Activated CD8-positive, alpha-beta memory T cell treated with anti-CD3 and anti-CD28 coated beads for 24 hours (primary cell): ENCODE data around the gene ABCF3.

Experiments
- DNase-seq: peaks from one replicate; pipeline ENCODE4 v3.0.0-alpha.2; 2020

Gene ABCF3

DNA sequence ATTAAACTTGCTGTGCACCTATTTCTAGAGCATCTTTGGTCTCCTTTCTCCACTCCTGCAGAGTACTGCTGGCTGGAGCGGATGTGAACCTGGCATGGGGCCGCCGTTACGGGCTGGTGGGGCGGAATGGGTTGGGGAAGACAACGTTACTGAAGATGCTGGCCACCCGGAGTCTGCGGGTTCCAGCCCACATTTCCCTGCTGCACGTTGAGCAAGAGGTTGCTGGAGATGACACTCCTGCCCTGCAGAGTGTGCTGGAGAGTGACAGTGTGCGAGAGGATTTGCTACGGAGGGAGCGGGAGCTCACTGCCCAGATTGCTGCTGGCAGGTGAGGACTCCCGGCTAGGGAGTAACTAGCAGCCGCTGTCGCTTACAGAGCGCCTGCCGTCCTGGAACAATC, 2.1 kb downstream of the ABCF3 start:
- DNase-seq = no peak

DNA sequence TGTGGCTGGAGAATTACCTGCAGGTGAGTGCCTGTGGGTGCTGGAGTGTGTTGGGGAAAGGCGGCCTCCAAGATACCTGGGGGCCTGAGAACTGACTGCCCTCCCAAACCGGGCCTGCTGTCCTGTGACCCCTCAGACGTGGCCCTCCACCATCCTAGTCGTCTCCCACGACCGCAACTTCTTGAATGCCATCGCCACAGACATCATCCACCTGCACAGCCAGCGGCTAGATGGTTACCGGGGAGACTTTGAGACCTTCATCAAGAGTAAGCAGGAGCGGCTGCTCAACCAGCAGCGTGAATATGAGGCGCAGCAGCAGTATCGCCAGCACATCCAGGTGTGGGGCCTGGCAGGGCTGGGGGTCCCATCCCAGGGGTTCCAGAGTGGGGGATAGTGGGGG, 3.4 kb downstream of the ABCF3 start:
- no peak for DNase-seq

DNA sequence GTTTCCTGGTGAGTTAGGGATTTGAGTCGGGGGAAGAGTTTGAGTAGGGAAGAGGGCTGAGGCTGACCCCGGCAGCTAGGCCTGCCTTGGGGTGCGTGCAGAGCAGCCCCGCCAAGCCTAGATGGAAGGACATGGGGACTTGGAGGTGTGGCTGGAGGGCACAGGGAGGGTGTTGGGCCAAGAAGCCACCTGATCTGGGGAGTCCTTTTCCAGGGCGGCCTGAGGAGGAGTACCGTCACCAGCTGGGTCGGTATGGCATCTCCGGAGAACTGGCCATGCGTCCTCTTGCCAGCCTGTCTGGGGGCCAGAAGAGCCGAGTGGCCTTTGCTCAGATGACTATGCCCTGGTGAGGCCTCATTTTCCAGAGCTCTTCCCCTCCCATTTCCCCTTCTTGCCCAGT, 6.9 kb downstream of the ABCF3 start:
- no peak for DNase-seq

DNA sequence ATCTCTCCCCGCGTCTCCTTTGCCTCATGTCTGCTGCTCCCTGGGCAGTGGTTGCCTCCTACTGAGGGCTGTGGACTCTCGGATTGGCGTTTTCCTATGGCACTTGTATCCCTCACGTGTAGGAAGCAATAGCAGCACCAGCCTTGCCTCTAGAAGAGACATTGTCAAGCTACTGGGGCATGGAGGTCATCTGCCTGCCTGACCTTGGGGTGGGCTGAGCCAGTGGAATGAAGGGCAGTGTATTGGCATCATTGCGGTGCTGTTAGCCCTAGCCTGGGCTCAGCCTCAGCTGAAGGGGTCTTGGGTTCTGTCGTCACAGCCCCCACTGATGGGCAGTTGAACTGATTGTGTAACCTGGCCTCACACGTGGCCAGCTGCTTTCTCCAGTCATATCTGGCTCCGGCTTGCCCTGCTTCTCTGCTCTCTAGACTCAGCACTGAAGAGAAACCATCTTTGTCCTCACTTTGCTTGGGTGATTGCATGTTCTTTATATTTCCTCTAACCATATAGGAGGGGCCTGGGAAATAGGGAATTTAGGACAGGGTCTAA, 8.1 kb downstream of the ABCF3 start:
- no peak for DNase-seq

DNA sequence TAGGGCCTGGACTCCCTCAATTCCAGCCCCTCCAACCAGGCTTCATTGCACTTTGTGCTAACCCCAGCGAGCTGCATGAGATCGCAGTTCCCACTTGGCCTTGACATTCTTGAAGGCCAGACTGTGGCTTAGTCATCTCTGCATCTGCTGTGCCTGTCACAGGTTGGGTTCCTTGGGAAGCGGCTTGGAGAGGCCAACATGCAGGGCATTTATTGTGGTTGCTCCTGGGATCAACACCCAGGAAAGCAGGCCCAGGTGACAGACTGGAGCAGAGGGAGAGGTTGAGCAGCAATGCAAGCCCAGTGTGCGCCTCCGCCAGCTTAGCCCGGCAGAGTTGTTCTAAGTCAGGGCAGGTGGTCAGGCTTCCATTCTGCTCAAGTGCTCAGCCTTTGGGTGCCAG, 10.5 kb downstream of the ABCF3 start:
- no peak for DNase-seq

DNA sequence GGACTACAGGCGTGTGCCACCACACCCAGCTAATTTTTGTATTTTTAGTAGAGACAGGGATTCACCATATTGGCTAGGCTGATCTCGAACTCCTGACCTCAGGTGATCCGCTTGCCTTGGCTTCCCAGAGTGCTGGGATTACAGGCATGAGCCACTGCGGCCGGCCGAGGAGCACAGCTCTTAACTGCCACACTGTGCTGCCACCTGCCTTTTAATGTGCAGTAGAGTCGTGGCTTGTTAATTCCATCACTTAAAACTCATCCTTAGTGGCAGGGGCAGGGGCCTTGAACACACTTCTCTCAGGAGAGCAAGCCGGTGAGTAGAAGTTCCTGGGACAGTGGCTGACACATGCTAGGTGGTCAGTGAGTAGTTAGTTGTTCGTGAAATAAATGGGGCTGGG, 12.5 kb downstream of the ABCF3 start:
- no peak for DNase-seq

DNA sequence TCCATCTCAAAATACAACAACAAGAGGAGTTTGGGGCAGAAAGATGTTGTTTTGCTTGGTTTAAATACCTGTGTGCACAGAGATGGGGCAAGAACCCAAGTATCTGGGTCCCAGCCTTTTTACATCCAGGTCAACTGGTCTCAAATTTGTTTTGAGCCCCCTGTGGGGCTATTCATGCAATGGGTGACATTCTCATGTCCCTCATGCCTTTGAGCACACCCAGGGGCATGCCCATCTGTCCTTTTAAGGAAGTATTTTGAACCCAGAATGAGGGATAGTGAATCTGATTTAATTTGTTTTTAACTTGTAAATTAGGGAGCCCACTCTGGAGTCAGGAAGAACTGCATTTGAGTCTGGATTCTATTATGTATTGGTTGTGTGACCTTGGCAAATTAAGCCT, 14.8 kb downstream of the ABCF3 start:
- no peak for DNase-seq

DNA sequence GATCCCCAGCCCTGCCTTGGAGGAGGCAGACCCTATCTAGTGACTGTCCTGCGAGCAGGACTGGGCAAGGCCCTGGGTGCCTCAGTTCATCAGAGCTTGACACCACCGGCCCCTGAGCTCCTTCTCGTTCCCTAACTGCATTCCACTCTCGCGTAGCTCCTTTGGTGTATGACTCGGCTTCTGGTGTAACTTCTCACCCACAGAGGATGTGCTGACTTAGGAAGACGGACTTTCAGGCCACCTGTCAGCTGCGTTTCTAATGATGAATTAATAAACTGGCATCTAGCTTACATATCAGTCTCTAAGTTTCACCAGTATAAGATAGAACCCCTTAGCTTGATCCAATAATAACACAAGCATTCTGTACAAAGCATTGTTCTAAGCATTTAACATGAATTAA, 17.5 kb downstream of the ABCF3 start:
- DNase-seq = no peak

DNA sequence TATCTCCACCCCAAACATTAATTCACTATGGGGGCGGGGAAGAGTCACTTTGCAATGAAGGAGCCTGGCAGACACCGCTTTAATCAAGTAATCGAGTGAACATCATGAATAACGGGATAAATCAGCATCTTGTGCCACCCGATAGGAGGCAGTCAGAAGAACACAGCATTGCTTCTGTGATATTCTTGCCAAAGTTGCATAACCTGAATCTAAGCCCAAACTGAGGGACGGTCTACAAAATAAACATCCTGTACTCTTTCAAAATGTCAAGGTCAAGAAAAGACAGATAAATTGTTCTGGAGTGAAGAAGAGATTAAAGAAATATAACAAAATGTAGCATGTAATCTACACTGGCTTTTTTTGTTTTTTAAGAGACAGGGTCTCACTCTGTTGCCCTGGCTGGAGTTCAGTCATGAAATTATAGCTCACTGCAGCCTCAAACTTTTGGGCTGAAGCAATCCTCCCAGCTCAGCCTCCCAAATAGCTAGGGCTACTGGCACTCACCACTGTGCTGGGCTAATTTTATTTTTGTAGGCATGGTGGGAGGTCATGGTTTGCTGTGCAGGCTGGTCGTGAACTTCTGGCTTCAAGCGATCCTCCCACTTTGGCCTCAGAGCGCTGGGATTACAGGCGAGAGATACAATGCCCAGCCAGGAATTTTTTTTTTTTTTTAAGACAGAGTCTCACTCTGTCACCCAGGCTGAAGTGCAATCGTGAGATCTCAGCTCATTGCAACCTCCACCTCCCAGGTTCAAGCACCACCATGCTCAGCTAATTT, 23.3 kb downstream of the ABCF3 start:
- DNase-seq = no peak

DNA sequence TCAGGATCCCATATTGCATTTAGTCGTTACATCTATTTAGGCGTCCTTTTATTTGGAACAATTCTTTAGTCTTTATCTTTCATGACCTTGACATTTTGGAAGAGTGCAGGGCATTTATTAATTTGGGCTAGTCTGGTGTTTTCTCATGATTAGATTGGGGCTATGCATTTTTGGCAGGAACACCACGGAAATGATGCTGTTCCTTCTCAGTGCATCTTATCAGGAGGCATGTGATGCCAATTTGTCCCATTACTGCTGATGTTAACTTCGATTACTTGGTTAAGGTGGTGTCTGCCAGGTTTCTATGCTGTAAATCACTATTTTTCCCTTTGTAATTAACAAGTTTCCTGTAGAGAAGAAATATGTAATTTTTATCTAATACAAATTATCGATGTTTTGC, 25.3 kb downstream of the ABCF3 start:
- DNase-seq = no peak

DNA sequence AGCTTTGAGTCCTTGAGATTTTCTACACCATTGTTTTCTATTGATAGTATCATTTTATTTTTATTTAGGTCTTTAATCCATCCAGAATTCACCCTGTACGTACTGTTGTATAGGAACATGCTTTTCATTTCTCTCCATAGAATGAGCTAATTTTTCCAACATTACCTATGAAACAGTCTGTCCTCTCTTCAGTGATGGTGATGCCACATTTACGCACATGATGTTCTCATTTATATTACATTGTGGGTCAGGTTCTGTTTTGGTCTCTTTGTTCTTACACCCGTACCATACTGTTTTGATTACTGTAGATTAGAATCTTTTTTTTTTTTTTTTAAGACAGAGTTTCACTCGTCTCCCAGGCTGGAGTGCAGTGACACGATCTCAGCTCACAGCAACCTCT, 25.7 kb downstream of the ABCF3 start:
- DNase-seq = no peak

DNA sequence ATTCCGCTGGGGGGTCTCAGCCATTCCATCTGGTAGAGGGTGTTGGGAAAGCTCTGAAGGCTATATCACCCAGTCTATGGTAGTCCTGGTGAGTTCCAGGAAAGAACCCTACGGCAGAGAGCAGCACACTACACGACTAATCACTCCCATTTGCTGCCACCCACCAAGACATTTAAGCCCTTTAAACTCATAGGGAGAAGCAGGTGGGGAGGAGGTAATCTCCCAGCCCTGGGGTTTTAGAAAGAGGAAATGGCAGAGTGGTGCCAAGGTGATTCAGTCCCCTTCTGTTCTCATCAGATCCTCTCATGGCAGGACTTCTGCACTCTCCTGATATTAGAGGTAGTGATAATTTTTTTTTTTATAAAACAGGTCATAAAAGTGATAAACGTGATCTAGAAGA, 32.8 kb downstream of the ABCF3 start:
- DNase-seq = no peak

DNA sequence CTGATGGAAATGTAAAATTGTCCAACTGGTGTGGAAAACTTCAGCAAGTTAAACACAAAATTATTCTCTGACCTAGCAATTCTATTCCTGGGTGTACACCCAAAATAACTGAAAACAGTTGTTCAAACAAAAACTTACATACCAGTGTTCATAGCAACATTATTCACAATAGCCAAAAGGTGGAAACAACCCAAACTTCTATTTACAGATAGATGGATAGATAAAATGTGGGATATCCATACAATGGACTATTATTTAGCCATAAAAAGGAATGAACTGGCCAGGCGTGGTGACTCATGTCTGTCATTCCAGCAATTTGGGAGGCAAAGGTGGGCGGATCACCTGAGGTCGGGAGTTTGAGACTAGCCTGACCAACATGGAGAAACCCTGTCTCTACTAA, 36.5 kb downstream of the ABCF3 start:
- DNase-seq = no peak

DNA sequence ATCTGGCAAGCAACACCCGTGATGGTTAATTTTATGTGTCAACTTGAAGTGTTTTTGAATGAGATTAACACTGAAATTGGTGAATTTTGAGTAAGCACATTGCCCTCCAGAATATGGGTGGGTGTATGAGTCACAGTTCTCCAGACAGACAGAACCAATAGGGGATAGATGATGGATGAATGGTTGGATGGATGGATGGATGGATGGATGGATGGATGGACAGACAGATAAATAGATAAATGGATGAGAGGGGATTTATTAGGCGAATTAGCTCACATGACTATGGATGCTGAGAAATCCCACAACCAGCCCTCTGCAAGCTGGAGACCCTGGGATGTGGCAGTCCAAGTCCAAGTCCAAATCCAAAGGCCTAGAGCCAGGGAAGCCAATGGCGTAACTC, 37.9 kb downstream of the ABCF3 start:
- DNase-seq = no peak

DNA sequence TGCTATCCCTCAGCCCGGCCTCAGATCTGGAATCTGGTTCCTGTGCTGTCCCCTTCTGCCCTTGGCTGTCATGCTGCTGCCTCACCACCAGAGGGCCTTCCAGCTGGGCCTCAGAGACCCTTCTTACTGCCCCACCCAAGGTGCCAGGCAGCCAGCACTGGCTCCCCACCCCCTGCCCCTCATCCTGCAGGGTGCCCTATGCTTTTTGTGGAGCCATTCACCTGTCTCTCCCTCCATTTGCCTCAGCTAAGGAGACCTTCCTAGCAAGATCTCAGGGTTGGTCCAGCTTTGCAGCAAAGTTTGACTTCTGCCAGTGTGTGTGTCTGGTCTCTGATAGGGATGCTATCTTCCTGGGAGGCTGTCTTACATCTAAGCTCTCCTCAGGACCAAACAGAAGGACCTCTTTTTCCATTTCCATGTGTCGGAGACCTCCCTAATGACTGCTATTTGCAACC, 41.5 kb downstream of the ABCF3 start:
- DNase-seq = peak; percentile 81

DNA sequence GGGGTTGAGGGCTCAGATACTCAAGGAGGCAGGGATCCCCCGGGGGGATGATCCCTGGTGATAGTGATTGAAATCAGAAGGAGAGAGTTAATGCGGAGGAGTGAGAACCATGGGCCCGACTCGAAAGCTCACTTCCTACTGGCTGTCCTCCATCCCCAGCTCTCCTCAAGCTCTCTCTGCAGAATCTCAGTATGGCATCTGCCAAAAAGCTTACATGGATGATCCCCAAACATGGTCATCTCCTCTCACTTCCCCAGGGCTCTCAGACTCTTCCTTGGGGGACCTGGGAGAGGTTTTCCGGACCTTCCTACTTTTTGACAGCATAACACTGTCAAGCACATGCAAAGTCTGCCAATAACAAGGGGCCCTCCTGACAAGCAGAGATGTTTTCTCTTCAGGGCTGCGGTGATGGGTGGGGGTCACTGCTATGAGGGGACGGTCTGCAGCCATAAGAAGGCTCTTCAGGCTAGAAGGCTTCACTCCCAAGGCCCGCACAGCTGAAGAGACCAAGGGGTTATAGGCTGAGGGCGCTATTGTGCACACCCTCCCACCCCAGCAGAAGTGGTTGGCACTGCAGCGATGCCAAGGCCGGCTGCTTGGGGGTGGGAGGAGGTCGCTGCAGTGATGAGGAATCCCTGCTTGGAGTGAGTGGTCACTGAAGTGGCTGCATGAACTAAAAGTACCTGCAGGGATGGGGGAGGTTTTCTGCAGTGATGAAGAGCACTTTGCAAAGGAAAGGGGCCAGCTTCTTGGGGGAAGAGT, 42.6 kb downstream of the ABCF3 start:
- no peak for DNase-seq

DNA sequence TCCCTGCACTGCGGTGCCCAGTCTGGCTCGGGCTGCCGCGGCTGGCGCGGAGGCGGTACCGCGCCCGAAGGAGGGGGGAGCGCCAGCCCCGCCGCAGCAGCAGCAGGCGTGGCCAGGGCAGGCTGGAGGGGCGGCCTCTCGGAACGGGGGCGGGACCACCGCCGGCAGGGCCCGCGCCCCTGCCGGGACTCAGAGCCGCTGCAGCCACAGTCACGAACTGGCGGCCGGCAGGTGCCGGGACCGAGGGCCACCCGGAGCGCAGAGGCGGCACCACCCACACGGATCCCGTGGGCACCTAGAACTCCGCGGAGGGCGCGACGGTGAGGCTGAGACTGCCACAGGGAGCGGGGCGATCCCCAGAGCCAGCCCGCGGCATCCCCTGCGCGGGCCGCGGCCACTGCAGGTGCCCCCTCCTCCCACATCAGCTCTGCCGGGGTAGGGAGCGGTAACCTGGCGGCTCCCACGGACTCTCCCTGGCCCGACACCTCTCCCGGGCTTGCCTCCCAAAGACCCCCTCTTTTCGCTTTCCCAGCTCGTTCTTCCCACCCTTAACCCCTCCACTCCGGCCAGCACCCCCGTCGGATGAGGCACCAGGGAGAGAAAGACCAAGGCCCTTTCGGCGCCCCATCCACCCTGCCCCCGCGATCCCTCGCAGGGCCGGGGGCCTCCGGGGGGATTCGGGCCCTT, 43.5 kb downstream of the ABCF3 start, which contains the start of gene VWA5B2:
VWA5B2 (plus strand) TSS at position 192 of the 687 bp plus-strand sequence. CDS start 944 bp downstream, outside the sequence.
- peak; percentile 87 for DNase-seq

DNA sequence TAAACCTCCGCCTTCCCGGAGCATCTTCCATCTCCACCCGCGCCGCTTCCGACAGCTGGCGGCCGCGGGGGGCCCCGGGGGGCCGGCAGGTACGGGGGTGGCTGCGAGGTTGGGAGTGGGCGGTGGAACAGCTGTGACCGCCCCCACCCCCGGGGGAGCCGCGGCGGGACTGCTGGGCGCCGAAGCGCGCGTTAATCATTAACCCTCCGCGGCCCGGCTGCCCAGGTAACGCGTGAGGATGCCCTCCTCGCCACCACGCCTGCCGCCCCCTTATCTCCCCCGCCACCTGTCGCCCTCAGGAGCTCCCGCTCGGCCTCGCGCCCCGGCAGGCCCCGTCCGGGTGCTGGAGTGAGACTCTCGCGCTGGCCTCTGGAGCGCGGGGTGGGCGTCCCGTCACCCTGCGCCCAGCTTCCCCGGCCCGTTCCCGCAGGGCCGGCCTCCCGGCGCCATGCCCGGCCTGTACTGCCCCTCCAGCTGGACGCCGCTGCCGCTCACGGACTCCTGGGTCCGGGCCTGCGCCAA, 44.1 kb downstream of the ABCF3 start:
- DNase-seq = no peak

DNA sequence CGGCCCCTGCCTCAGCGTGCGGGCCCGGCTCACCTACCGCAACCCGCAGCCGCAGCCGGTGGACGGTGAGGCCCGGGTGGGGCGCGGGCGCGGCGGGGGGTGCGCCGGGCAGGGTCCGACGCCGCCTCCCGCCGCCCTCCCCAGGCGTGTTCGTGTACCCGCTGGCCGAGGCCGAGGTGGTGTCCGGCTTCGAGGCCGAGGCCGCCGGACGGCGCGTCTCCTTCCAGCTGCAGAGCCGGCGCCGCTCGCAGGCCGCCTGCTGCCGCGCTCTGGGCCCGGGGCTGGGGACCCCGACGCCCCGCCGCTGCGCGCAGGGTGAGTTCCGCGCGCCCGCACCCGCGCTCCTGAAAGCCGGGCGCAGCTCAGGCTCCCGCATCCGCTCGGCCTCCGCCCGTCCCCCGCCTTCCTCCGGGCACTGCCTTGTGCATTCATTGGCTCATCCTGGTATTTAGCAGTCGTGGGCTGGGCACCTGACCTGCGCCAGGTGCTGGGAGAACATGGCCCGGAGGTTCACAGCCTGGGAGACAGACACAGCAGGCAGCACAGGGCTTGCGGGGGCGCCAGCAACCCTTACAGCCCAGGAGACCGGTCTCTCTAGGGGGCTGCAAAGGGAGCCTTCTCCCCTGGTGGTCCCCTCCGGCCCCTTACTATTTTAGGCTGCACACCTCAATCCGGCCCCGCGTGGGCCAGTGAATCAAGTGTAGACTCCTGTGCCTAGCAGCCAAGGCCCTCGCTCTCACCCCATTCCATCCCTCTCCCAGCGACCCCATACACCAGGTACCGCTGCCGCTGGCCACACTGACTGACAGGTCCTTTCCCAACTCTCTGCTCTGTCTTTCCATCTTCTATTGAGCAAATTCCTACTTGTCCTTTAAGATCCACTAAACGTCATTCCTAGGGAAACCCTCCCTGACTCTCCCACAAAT, 44.9 kb downstream of the ABCF3 start:
- DNase-seq = no peak

DNA sequence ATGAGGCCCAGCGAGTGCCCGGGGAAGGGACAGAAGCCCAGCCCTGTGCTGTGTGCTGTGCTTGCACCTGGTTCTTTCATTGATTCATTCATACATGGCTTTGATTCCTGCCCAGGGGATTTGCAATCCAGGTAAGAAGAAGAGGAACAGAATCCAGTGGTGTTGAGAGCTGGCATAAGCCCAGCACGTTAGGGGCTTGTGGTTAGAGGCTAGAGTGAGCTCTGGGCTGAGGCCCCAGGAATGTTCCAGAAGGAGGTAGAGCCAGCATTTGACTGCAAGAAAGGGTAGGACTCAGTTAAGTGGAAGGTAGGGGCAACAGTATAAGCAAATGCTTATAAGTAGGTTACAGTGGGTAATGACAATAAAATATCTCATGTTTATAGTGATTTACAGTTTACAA, 45.7 kb downstream of the ABCF3 start:
- DNase-seq = no peak

DNA sequence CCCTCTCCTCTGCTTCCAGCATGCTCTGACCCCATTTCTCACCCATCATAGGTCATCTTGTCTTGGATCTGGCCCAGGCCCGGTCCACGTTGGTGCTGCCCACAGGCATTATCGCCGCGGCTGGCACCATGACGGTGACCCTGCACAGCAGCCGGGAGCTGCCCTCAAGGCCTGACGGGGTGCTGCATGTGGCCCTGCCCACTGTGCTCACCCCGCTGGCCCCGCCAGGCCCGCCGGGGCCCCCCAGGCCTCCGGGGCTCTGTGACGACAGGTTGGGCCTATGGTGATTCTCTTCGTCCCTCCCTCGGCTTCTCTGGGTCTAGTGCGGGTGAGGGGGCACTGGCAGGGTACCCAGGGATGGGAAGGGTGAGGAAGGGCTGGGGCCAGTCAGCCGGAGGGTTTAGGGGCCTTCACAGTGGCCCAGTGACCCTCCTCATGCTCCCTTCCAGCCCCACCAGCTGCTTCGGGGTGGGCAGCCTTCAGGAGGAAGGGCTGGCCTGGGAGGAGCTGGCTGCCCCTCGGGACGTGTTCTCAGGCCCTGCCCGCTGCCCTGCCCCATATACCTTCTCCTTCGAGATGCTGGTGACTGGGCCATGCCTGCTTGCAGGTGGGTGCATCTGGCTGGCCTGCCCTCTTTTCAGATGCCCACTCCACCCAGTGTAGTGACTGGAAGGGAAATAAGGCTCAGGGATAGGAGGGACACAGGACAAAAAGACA, 47.3 kb downstream of the ABCF3 start:
- no peak for DNase-seq
